Chondrocyte (in vitro differentiated cells): Measurements from ENCODE around the gene CTIF. TPM values are rescaled to one million over a fixed set of nuclear protein-coding genes. Genes with fewer than 3 reads are reported as not detected.
A peak's percentile ranks its signal among the peaks of the same experiment; 100 is the strongest.

ENCODE experiments used
- DNase-seq: peaks from one replicate; pipeline ENCODE4 v3.0.0; 2021; ENCODE audit warnings: mixed read lengths, low spot score
- H3K27ac Mint-ChIP-seq: one replicate; pipeline ENCODE4 v1.8.0; 2021; ENCODE audit warnings: mild to moderate bottlenecking, moderate library complexity, mixed read lengths; ENCODE audit not compliant: unreplicated experiment
- H3K27me3 Mint-ChIP-seq: 2 replicates; pipeline ENCODE4 v1.8.0; 2021; ENCODE audit warnings: low read depth, mixed read lengths
- H3K36me3 Mint-ChIP-seq: 2 replicates; pipeline ENCODE4 v1.8.0; 2021; ENCODE audit warnings: low read depth, mixed read lengths
- H3K4me1 Mint-ChIP-seq: 2 replicates; pipeline ENCODE4 v1.8.0; 2021; ENCODE audit warnings: low read depth, mild to moderate bottlenecking, mixed read lengths
- H3K4me3 Mint-ChIP-seq: one replicate; pipeline ENCODE4 v1.8.0; 2021; ENCODE audit warnings: mild to moderate bottlenecking, moderate library complexity, mixed read lengths; ENCODE audit not compliant: unreplicated experiment
- H3K9me3 Mint-ChIP-seq: 2 replicates; pipeline ENCODE4 v1.8.0; 2021; ENCODE audit warnings: low read depth, mixed read lengths
- CTCF ChIP-seq: fragments of 200-600 bp; sonication (generic); IDR thresholded peaks from 2 replicates; pipeline ENCODE4 v1.5.0; 2021; ENCODE audit warnings: antibody characterized with exemption, mild to moderate bottlenecking, moderate library complexity
- total RNA-seq: library from RNA; stranded (reverse); gene quantifications from 3 replicates; pipeline ENCODE4 v1.2.1, GENCODE V29; 2021

CTIF gene
- total RNA-seq, 1 donor from 2014 or later = 184 TPM

GRCh38 chr18:48745293-48745692 lies 206.5 kb downstream of the CTIF start:
- Mint-ChIP-seq H3K4me1 (peaks cover 47% of the 10 kb centered on the region), H3K27me3 (no peaks in the 10 kb centered on the region), H3K27ac (no peak overlapping the region), H3K9me3 (no peaks in the 10 kb centered on the region), H3K36me3 (peaks cover 2% of the 10 kb centered on the region), H3K4me3 (no peak overlapping the region)
- TF ChIP-seq CTCF = no peak
- DNase-seq = no peak

- no peaks in the 10 kb centered on the region for H3K27me3 Mint-ChIP-seq
- peaks cover 44% of the 10 kb centered on the region for H3K4me1 Mint-ChIP-seq
- H3K36me3 Mint-ChIP-seq = peaks cover 4% of the 10 kb centered on the region
- peak; percentile 63 for DNase-seq
- no peak overlapping the region for H3K4me3 Mint-ChIP-seq
- H3K27ac Mint-ChIP-seq = peak overlapping the region; percentile 57
- TF ChIP-seq CTCF = no peak
- H3K9me3 Mint-ChIP-seq = no peaks in the 10 kb centered on the region
Observed at GRCh38 chr18:48749768-48750167, 210.9 kb downstream of the CTIF start.

GRCh38 chr18:48750485-48751175 lies 211.8 kb downstream of the CTIF start:
- Mint-ChIP-seq H3K9me3 (no peaks in the 10 kb centered on the region), H3K4me1 (peaks cover 43% of the 10 kb centered on the region), H3K36me3 (peaks cover 4% of the 10 kb centered on the region), H3K27me3 (no peaks in the 10 kb centered on the region), H3K27ac (peak overlapping the region; percentile 30), H3K4me3 (no peak overlapping the region)
- peak; percentile 59 for DNase-seq
- TF ChIP-seq CTCF = no peak

GRCh38 chr18:48751727-48752468 lies 213.1 kb downstream of the CTIF start:
- Mint-ChIP-seq H3K27me3 (no peaks in the 10 kb centered on the region), H3K36me3 (peaks cover 5% of the 10 kb centered on the region), H3K4me1 (peaks cover 43% of the 10 kb centered on the region), H3K9me3 (no peaks in the 10 kb centered on the region), H3K4me3 (no peak overlapping the region), H3K27ac (no peak overlapping the region)
- no peak for TF ChIP-seq CTCF
- DNase-seq = no peak

- no peak overlapping the region for H3K4me3 Mint-ChIP-seq
- H3K36me3 Mint-ChIP-seq = peaks cover 6% of the 10 kb centered on the region
- DNase-seq = no peak
- no peaks in the 10 kb centered on the region for H3K9me3 Mint-ChIP-seq
- no peak for TF ChIP-seq CTCF
- H3K27ac Mint-ChIP-seq = peak overlapping the region; percentile 54
- peaks cover 43% of the 10 kb centered on the region for H3K4me1 Mint-ChIP-seq
- no peaks in the 10 kb centered on the region for H3K27me3 Mint-ChIP-seq
Observed at GRCh38 chr18:48752478-48752877, 213.6 kb downstream of the CTIF start.
